Gastrocnemius medialis (tissue), 4 donors: ENCODE results near the gene CEL.

Experiments
- POLR2A ChIP-seq, 2 donors: fragments of 450-650 bp; IDR thresholded peaks; one replicate each; pipeline ENCODE4 v1.6.1; 2017; ENCODE audit warnings: antibody characterized with exemption in 2 of 2, mild to moderate bottlenecking in 2 of 2, moderate library complexity in 2 of 2
- TF ChIP-seq, protein P1 (sequence below), 5 experiments: fragments of 450-650 bp in 3 of 5; fragments of 200-600 bp in 2 of 5; sonication (generic) in 2 of 5; IDR thresholded peaks in 4 of 5; conservative IDR thresholded peaks in 1 of 5; 1 replicate in 4 of 5; 2 replicates in 1 of 5; pipeline ENCODE4 v1.5.1; 2016 to 2019; ENCODE audit warnings: antibody characterized with exemption in 5 of 5, mild to moderate bottlenecking in 3 of 5, moderate library complexity in 3 of 5

- TF ChIP-seq, protein P1, sequence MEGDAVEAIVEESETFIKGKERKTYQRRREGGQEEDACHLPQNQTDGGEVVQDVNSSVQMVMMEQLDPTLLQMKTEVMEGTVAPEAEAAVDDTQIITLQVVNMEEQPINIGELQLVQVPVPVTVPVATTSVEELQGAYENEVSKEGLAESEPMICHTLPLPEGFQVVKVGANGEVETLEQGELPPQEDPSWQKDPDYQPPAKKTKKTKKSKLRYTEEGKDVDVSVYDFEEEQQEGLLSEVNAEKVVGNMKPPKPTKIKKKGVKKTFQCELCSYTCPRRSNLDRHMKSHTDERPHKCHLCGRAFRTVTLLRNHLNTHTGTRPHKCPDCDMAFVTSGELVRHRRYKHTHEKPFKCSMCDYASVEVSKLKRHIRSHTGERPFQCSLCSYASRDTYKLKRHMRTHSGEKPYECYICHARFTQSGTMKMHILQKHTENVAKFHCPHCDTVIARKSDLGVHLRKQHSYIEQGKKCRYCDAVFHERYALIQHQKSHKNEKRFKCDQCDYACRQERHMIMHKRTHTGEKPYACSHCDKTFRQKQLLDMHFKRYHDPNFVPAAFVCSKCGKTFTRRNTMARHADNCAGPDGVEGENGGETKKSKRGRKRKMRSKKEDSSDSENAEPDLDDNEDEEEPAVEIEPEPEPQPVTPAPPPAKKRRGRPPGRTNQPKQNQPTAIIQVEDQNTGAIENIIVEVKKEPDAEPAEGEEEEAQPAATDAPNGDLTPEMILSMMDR (IDR thresholded peaks at IDR 0.05 in 4 of 5, conservative IDR thresholded peaks at IDR 0.05 in 1 of 5) = no peak
- TF ChIP-seq POLR2A (IDR thresholded peaks at IDR 0.05) = no peak
Measured at GRCh38 chr9:133076691-133077090, 14.9 kb downstream of the CEL start.
